Suppressor macrophage treated with lipopolysaccharide for 4 hours (primary cell): ENCODE measurements around the gene BID.
"Not testable (repeated sequence)": the region's sequence is repeated elsewhere in the genome, so short reads cannot be mapped to it uniquely, and the experiment has no call there.

ENCODE experiments used
- DNase-seq: peaks from one replicate; pipeline ENCODE4 v3.0.0-alpha.2; 2020

The BID gene

DNA sequence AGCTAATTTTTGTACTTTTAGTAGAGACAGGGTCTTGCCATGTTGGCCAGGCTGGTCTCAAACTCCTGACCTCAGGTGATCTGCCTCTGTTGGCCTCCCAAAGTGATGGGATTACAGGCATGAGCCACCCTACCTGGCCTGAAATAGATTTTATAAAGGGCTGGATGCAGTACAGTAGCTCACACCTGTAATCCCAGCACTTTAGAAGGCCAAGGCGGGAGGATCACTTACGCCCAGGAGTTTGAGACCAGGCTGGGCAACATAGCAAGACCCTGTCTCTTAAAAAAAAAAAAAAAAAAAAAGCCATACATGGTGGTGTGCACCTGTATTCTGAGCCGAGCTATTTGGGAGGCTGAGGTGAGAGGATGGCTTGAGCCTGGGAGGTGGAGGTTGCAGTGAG, 76.0 kb downstream of the BID start:
- not testable (repeated sequence) for DNase-seq

DNA sequence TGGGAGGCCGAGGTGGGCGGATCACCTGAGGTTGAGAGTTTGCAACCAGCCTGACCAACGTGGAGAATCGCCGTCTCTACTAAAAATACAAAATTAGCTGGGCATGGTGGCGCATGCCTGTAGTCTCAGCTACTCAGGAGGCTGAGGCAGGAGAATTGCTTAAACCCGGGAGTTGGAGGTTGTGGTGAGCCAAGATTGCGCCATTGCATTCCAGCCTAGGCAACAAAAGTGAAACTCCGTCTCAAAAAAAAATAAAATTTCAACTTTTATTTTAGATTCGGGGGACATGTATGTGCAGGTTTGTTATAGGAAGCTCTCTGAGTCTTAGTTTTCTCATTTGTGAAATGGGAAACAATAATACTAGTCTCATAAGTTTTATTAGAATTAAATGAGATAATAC, 77.1 kb downstream of the BID start:
- peak; percentile 66 for DNase-seq

DNA sequence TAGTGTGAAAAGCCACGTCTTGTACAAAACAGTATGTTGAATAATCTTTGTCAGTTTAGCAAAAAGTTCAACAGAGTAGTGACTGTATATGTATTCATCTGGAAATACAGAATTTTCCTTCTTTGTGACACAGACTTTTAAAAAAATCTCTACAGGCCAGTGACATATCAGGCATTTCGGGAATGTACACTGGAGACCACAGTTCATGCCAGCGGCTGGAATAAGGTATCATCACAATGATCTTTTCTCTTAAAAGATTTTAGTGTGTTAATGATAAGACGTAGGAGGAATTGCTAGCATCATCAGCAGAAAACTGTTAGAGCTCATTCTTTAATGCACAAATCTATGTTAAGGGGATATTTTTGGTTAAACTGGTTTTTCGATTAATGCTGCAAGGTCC, 78.3 kb downstream of the BID start:
- DNase-seq = no peak

DNA sequence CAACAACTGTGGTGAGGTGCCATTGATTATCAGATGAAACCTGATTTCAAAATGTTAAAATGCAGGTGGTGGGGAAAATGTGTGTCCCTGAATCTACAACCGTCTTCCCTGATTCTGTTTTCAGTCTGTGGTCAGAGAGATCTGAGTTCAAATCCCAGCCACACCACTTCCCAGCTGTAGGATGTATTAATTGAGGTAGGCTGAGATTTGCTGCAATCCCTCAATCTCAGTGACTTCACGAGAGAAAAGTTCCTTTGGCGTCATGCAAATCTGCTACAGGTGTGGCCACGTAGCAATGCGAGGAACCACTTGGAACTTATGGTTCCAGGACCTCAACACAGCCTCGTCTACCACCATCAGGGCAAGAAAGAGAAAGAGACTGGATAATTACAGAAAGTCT, 79.5 kb downstream of the BID start:
- no peak for DNase-seq

DNA sequence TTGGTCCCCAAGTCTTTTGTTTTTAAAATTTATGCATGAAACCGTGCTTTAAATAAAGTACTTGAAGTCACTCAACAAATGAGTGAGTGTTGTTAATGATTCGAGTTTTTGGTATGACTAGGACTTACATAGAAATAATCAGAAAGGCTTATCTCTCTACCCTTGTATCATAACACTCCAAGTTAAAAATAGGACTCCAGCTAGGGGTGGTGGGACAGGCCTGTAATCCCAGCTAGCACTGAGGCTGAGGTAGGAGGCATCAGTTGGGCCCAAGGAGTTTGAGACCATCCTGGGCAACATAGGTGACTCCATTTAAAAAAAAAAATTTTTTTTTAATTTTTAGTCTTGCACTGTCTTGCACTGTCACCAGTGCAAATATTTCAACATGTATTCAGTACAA, 80.1 kb downstream of the BID start:
- DNase-seq = no peak

DNA sequence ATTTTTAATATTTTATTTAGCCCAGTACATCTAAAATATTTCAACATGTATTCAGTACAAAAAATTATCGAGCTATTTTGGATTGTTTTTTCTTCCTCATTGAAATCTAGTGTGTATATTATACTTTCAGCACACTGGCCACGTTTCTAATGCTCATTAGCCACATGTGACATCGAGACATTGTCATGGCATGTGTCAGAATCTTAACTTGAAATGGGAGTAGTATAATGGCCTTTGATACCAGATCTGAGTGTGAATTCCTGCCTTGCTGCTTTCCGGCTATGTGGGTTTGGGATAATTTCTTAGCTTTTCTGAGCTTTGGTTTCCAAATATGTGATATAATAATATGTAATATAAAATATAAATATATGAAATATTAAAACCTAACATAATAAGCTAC, 81.4 kb downstream of the BID start:
- DNase-seq = no peak

DNA sequence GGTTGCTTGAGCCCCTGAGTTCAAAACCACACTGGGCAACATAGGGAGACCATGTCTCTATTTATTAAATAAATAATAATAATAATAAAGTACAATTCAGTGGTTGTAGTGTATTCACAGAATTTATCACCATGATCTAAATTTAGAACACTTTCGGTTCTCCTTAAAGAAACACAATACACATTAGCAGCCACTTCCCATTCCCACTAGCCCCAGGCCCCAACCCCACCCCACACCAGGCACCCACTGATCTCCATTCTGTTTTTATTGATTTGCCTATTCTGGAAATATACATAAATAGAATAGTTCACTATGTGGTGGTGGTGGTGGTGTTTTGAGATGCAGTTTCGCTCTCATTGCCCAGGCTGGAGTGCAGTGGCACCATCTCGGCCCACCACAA, 90.0 kb downstream of the BID start:
- DNase-seq = no peak
